Inflammatory macrophage (primary cell): ENCODE results near the gene ID2.

Experiments used
- DNase-seq, 2 donors: peaks; one replicate each; pipeline ENCODE4 v3.0.0-alpha.2; 2020 to 2022
- total RNA-seq, 18 experiments: gene quantifications; one replicate each; lab custom pipeline; 2026; ENCODE audit warnings: mixed read lengths in 6 of 18, inconsistent platforms in 2 of 18; lab: John Stamatoyannopoulos, UW

ID2 gene
- total RNA-seq = 80.9 to 353 (median 193) reads per million in 18 experiments

GRCh38 chr2:8681786-8682692 lies at the start of gene ID2:
ID2 (plus strand) TSS chr2:8682056; CDS start chr2:8682166, 110 bp downstream.
- peak; percentile 100 for DNase-seq

GRCh38 chr2:8632755-8633154 lies 49.1 kb upstream of the ID2 start:
- DNase-seq = no peak

GRCh38 chr2:8633186-8633734 lies 48.6 kb upstream of the ID2 start:
- DNase-seq = no peak

GRCh38 chr2:8633735-8634313 lies 48.0 kb upstream of the ID2 start:
- DNase-seq = no peak

GRCh38 chr2:8634466-8635172 lies 47.2 kb upstream of the ID2 start:
- DNase-seq = no peak

- DNase-seq = no peak
Observed at GRCh38 chr2:8636041-8636491, 45.8 kb upstream of the ID2 start.

GRCh38 chr2:8636721-8637636 lies 44.9 kb upstream of the ID2 start:
- no peak for DNase-seq

- no peak for DNase-seq
Observed at GRCh38 chr2:8638327-8638726, 43.5 kb upstream of the ID2 start.

GRCh38 chr2:8639122-8639635 lies 42.7 kb upstream of the ID2 start:
- DNase-seq = no peak

- no peak for DNase-seq
Observed at GRCh38 chr2:8640498-8640897, 41.4 kb upstream of the ID2 start.

GRCh38 chr2:8641301-8641965 lies 40.4 kb upstream of the ID2 start:
- DNase-seq = no peak

- DNase-seq = peak in 1 of 2 donors; percentile 4
Observed at GRCh38 chr2:8642366-8643068, 39.3 kb upstream of the ID2 start.

- peak; percentile 44 to 46 for DNase-seq
Observed at GRCh38 chr2:8643250-8643995, 38.4 kb upstream of the ID2 start.

- DNase-seq = no peak
Observed at GRCh38 chr2:8643996-8644356, 37.9 kb upstream of the ID2 start.

- DNase-seq = peak; percentile 68 to 81
Observed at GRCh38 chr2:8644605-8645175, 37.2 kb upstream of the ID2 start.

GRCh38 chr2:8645176-8645831 lies 36.6 kb upstream of the ID2 start:
- DNase-seq = no peak

GRCh38 chr2:8646731-8647461 lies 35.0 kb upstream of the ID2 start:
- no peak for DNase-seq

- DNase-seq = no peak
Observed at GRCh38 chr2:8647462-8647857, 34.4 kb upstream of the ID2 start.
